IMR-90 (cell line): ENCODE measurements around the gene SPINDOC. TPM values are rescaled to one million over a fixed set of nuclear protein-coding genes. Genes with fewer than 3 reads are reported as not detected.
"Not testable (repeated sequence)": the region's sequence is repeated elsewhere in the genome, so short reads cannot be mapped to it uniquely, and the experiment has no call there.

Source experiments
- ATAC-seq: fragments of 200-7000 bp; cut with Tn5 transposase; 2 replicates; pipeline ENCODE4 v1.9.1; 2020; ENCODE audit warnings: low read depth, mild to moderate bottlenecking, moderate library complexity
- BruUV-seq: library from RNA; stranded (reverse); fragments of 400-500 nt; replicated peaks from 2 replicates; lab custom pipeline; 2021; lab: Mats Ljungman, UMichigan
- CTCF ChIA-PET: fragments of 300-600 bp; formaldehyde crosslinking; extraction: SDS; loops from one replicate; lab custom pipeline; 2021; ENCODE audit warnings: antibody characterized with exemption; lab: Yijun Ruan, JAX
- POLR2A ChIA-PET: fragments of 300-600 bp; sonication (Branson Sonifier 250); formaldehyde crosslinking; loops from one replicate; lab custom pipeline; 2022; ENCODE audit warnings: antibody characterized with exemption; ENCODE audit not compliant: unreplicated experiment; lab: Charles Lee
- DNase-seq: peaks from one replicate; pipeline ENCODE4 v3.0.0; 2013
- H2AFZ ChIP-seq: replicated peaks from 2 replicates; pipeline ENCODE3; 2013; ENCODE audit warnings: low read length, mild to moderate bottlenecking; ENCODE audit not compliant: poor library complexity
- H2AK5ac ChIP-seq: 2 replicates; pipeline ENCODE4 v1.6.1; 2013; ENCODE audit warnings: low read depth, low read length, inconsistent platforms
- H2AK9ac ChIP-seq: replicated peaks from 2 replicates; pipeline ENCODE3; 2013; ENCODE audit warnings: mild to moderate bottlenecking, low read depth, low read length, moderate library complexity; ENCODE audit not compliant: poor library complexity
- H2BK120ac ChIP-seq: 2 replicates; pipeline ENCODE4 v1.6.1; 2013; ENCODE audit warnings: low read depth, low read length, inconsistent platforms
- H2BK15ac ChIP-seq: 3 replicates; pipeline ENCODE4 v1.6.1; 2013; ENCODE audit warnings: low read depth, low read length, inconsistent platforms
- H2BK20ac ChIP-seq: 2 replicates; pipeline ENCODE4 v1.6.1; 2013; ENCODE audit warnings: low read depth, mild to moderate bottlenecking, inconsistent platforms, low read length, moderate library complexity
- H2BK5ac ChIP-seq: 2 replicates; pipeline ENCODE4 v1.6.1; 2013; ENCODE audit warnings: mild to moderate bottlenecking, low read depth, low read length, inconsistent platforms; ENCODE audit not compliant: poor library complexity, severe bottlenecking
- H3K14ac ChIP-seq: replicated peaks from 2 replicates; pipeline ENCODE4 v1.6.1; 2013; ENCODE audit warnings: low read depth, low read length, inconsistent platforms
- H3K18ac ChIP-seq: 2 replicates; pipeline ENCODE4 v1.6.1; 2013; ENCODE audit warnings: low read depth, low read length, control low read depth
- H3K23ac ChIP-seq: 2 replicates; pipeline ENCODE4 v1.6.1; 2013; ENCODE audit warnings: low read depth, low read length, inconsistent platforms
- H3K27ac ChIP-seq: 2 replicates; pipeline ENCODE4 v1.5.1; 2013; ENCODE audit warnings: mild to moderate bottlenecking, control low read depth, low read length; ENCODE audit not compliant: insufficient read depth
- H3K27me3 ChIP-seq: 2 replicates; pipeline ENCODE4 v1.6.1; 2013; ENCODE audit warnings: low read length; ENCODE audit not compliant: control insufficient read depth, insufficient read depth
- H3K36me3 ChIP-seq: 2 replicates; pipeline ENCODE4 v1.6.1; 2013; ENCODE audit warnings: low read length, mixed read lengths; ENCODE audit not compliant: control insufficient read depth, insufficient read depth
- H3K4ac ChIP-seq: 2 replicates; pipeline ENCODE4 v1.6.1; 2013; ENCODE audit warnings: low read depth, low read length, inconsistent platforms
- H3K4me1 ChIP-seq: 2 replicates; pipeline ENCODE4 v1.6.1; 2013; ENCODE audit warnings: low read length, mixed read lengths; ENCODE audit not compliant: control insufficient read depth, insufficient read depth
- H3K4me2 ChIP-seq: 2 replicates; pipeline ENCODE4 v1.6.1; 2013; ENCODE audit warnings: low read depth, mild to moderate bottlenecking, control low read depth, low read length, moderate library complexity
- H3K4me3 ChIP-seq: 2 replicates; pipeline ENCODE4 v1.5.1; 2013; ENCODE audit warnings: low read depth, mild to moderate bottlenecking, control low read depth, low read length, moderate library complexity; ENCODE audit not compliant: insufficient read depth
- H3K56ac ChIP-seq: 2 replicates; pipeline ENCODE4 v1.6.1; 2013; ENCODE audit warnings: low read length, inconsistent platforms; ENCODE audit not compliant: insufficient read depth; ENCODE audit errors: extremely low read depth
- H3K79me1 ChIP-seq, 2 experiments: 2 replicates each; pipeline ENCODE4 v1.6.1; 2013; ENCODE audit warnings: low read length in 2 of 2, inconsistent platforms in 1 of 2, low read depth in 1 of 2
- H3K9ac ChIP-seq: 2 replicates; pipeline ENCODE4 v1.6.1; 2013; ENCODE audit warnings: low read depth, low read length, control low read depth
- H3K9me1 ChIP-seq: 2 replicates; pipeline ENCODE4 v1.6.1; 2013; ENCODE audit warnings: low read length, inconsistent platforms; ENCODE audit not compliant: insufficient read depth
- H3K9me3 ChIP-seq: 2 replicates; pipeline ENCODE4 v1.6.1; 2013; ENCODE audit warnings: low read length; ENCODE audit not compliant: control insufficient read depth, insufficient read depth
- H4K20me1 ChIP-seq: 2 replicates; pipeline ENCODE4 v1.6.1; 2013; ENCODE audit warnings: low read length, inconsistent platforms; ENCODE audit not compliant: insufficient read depth
- H4K5ac ChIP-seq: 2 replicates; pipeline ENCODE4 v1.6.1; 2013; ENCODE audit warnings: mild to moderate bottlenecking, low read depth, low read length, control low read depth
- H4K8ac ChIP-seq, 2 experiments: 2 replicates each; pipeline ENCODE4 v1.6.1; 2013; ENCODE audit warnings: low read depth in 2 of 2, low read length in 2 of 2, control low read depth in 1 of 2, inconsistent platforms in 1 of 2
- H4K91ac ChIP-seq: 2 replicates; pipeline ENCODE4 v1.6.1; 2013; ENCODE audit warnings: low read depth, low read length, inconsistent platforms; ENCODE audit not compliant: insufficient read depth
- CEBPB ChIP-seq: IDR thresholded peaks from 2 replicates; pipeline ENCODE4 v1.6.1; 2012; ENCODE audit warnings: low read depth, low read length, improper control_type of control experiment
- CHD1 ChIP-seq: IDR thresholded peaks from 2 replicates; pipeline ENCODE4 v1.6.1; 2012; ENCODE audit warnings: low read depth, low read length, improper control_type of control experiment
- WGBS, 2 experiments: methylation state at CpG; one replicate each; pipeline versions ENCODE4 v1.1.5 to v1.1.7; 2013; ENCODE audit warnings: missing lambda C conversion rate in 2 of 2; ENCODE audit not compliant: insufficient read length in 1 of 2; ENCODE audit errors: extremely low coverage in 2 of 2; 5-methylcytosine and 5-hydroxymethylcytosine counted together
- dilution Hi-C: fragments of 300-500 bp; cut with HindIII; formaldehyde crosslinking; loops from one replicate; pipeline ENCODE4 v1.14.3; 2018; ENCODE audit warnings: low sequenced_read_pairs; ENCODE audit not compliant: unreplicated experiment
- in situ Hi-C: fragments of 300-500 bp; cut with MboI; formaldehyde crosslinking; loops from 3 replicates; pipeline ENCODE4 v1.14.3; 2019; ENCODE audit warnings: low sequenced_read_pairs, inconsistent platforms, mixed read lengths
- intact Hi-C: fragments of 100-400 bp; cut with micrococcal nuclease; formaldehyde crosslinking; loops from 2 replicates; pipeline ENCODE4 v1.10.0; 2022
- polyA plus RNA-seq, 3 experiments: library from polyadenylated mRNA; depleted of rRNA; stranded (reverse); fragments of >200 nt; gene quantifications; 2 replicates each; pipeline ENCODE4 v1.2.3, GENCODE V29; 2012; ENCODE audit warnings: low replicate concordance in 1 of 3
- total RNA-seq: library from RNA; depleted of rRNA; stranded (reverse); fragments of >200 nt; gene quantifications from 2 replicates; pipeline ENCODE4 v1.2.3, GENCODE V29; 2012

The SPINDOC gene
- total and polyA plus RNA-seq, 2 of the 4 experiments (the other 2 are of a cell fraction) = 10.0 to 29.9 TPM

DNA sequence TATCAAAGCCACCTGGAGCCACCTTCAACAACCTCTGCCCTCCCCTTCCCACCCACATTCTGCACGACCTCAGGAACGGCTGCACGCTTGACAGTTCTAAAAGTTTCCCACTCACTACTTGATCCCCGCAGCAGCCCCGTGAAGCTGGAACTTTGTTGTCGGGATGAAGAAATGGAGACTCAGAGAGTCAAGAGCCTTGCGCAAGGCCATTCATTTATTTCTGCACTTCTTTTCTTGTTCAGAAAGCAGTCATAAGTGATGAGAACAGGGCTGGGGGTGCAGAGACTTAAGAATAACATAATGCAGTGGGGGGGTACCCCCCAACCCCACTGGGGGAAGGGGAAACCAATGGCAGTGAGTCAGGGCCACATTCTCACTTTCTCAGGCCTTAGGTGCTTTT is 42.5 kb upstream of the SPINDOC start:
- Histone ChIP-seq H3K36me3 (peaks cover 3% of the 10 kb centered on the region; the same call in 1 of the 2 replicates), H3K9ac (no peak overlapping the region), H2BK120ac (no peak overlapping the region), H4K5ac (no peak overlapping the region), H3K18ac (no peak overlapping the region), H3K14ac (no peak overlapping the region), H2BK15ac (no peak overlapping the region), H3K4ac (no peak overlapping the region), H2AFZ (peak overlapping the region; percentile 26), H3K4me1 (peaks cover 12% of the 10 kb centered on the region), H3K27ac (no peak overlapping the region), H4K20me1 (peaks cover 20% of the 10 kb centered on the region), H2BK20ac (no peak overlapping the region), H3K56ac (no peak overlapping the region), H3K9me1 (peaks cover 7% of the 10 kb centered on the region), H2BK5ac (no peak overlapping the region), H3K23ac (no peak overlapping the region), H2AK9ac (peak overlapping the region; percentile 66), H3K4me2 (no peak overlapping the region), H3K79me1 (peaks cover 5 to 22% of the 10 kb centered on the region in 2 experiments), H3K9me3 (no peaks in the 10 kb centered on the region), H2AK5ac (no peak overlapping the region), H3K4me3 (no peak overlapping the region), H4K8ac (no peak overlapping the region), H3K27me3 (no peaks in the 10 kb centered on the region; the same call in 1 of the 2 replicates), H4K91ac (no peak overlapping the region)
- ChIA-PET POLR2A (no interaction called here), CTCF (no interaction called here)
- dilution Hi-C loops (no loop called here), in situ Hi-C loops (no loop called here), intact Hi-C loops (loop anchor here (2.0 kb wide), 1 partner anchor 64 kb away; no protein-coding TSS in a partner anchor)
- no peak for DNase-seq
- peak; percentile 78 for TF ChIP-seq CEBPB
- TF ChIP-seq CHD1 = no peak
- no peak for ATAC-seq
- no CpG with 5 or more reads among the region's 7 CpGs for WGBS, 2 experiments
- no TSS peak for BruUV-seq

- H3K27me3 ChIP-seq, H3K27ac ChIP-seq, DNase-seq, POLR2A ChIA-PET, H2AK9ac ChIP-seq, H3K36me3 ChIP-seq, H2BK120ac ChIP-seq, H3K4me1 ChIP-seq, H3K4me2 ChIP-seq, H3K4me3 ChIP-seq, H3K18ac ChIP-seq, H3K9me1 ChIP-seq, H3K9ac ChIP-seq, H3K9me3 ChIP-seq, in situ Hi-C loops, H4K91ac ChIP-seq, ATAC-seq, dilution Hi-C loops, H2BK15ac ChIP-seq, H4K20me1 ChIP-seq, H3K23ac ChIP-seq, BruUV-seq, H3K56ac ChIP-seq: not testable (repeated sequence)
- intact Hi-C loops = loop anchor here (2.0 kb wide), 1 partner anchor 63 kb away; no protein-coding TSS in a partner anchor
- WGBS, 2 experiments = no CpG with 5 or more reads among the region's 2 CpGs
- Histone ChIP-seq H4K5ac (peak overlapping the region; percentile 27), H3K79me1 (peaks cover 5 to 12% of the 10 kb centered on the region in 2 experiments), H2BK20ac (peak overlapping the region; percentile 46; the same call in 1 of the 2 replicates), H2AK5ac (peak overlapping the region; percentile 15), H4K8ac (peak overlapping the region in 1 of 2 experiments; percentile 69; a peak in 2 of 4 replicates), H3K14ac (0 out of 2 replicates have a peak overlapping the region, but pooled peaks have one; percentile 15), H2BK5ac (peak overlapping the region; percentile 39), H3K4ac (peak overlapping the region; percentile 67), H2AFZ (peak overlapping the region; percentile 77)
- CTCF ChIA-PET = interaction anchor here (0.6 kb wide), 1 partner anchor 9 kb away, joined by 3 read pairs; no protein-coding TSS in a partner anchor
These were observed 41.4 kb upstream of the SPINDOC start for GRCh38 chr11:63771741-63772318.
